ENCODE results near the gene RAB11B. TPM values are rescaled to one million over a fixed set of nuclear protein-coding genes. Genes with fewer than 3 reads are reported as not detected.
"Not testable (repeated sequence)": the region's sequence is repeated elsewhere in the genome, so short reads cannot be mapped to it uniquely, and the experiment has no call there.

The RAB11B gene
- total and polyA plus RNA-seq, 2 experiments from 2014 or later: 10.4 to 84.9 TPM

DNA sequence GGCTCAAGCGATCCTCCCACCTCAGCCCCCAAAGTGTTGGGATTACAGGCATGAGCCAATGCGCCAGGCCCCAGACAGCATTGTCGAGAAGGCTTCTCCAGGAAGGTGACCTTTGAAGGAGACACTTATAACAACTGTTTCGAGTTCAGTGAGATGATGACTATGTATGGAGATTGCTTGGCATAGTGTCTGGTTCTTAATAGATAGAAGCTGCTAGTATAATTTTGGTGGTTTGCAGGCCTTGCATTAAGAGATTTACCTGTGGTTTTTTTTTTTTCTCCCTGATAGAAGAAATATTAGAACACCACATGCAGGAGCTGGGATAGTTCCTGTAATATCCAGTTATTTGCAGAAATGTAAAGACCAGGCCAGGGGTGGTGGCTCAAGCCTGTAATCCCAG, 26.6 kb downstream of the RAB11B start:
- no peak overlapping the region for H3K9ac ChIP-seq
- H3K36me3 ChIP-seq (ENCODE audit: low read depth): no peaks in the 10 kb centered on the region
- H3K27ac ChIP-seq: no peak overlapping the region
- no peaks in the 10 kb centered on the region for H3K79me2 ChIP-seq (ENCODE audit: insufficient read depth)
- no peaks in the 10 kb centered on the region for H3K9me3 ChIP-seq (ENCODE audit: low read depth)
- no peak overlapping the region for H3K4me3 ChIP-seq
- no peak overlapping the region for H2AFZ ChIP-seq
- no peak overlapping the region for H3K4me2 ChIP-seq (ENCODE audit: unreplicated experiment)
- WGBS, 2 experiments (ENCODE audit: low coverage in 1 of 2, low lambda C conversion rate in 2 of 2, missing lambda C conversion rate in 2 of 2): 60 to 63% methylated on average over 4 of the region's 4 CpGs
- no peaks in the 10 kb centered on the region for H3K9me2 ChIP-seq (ENCODE audit: insufficient read depth)
- TF ChIP-seq EZH2phosphoT487 (IDR thresholded peaks at IDR 0.05; ENCODE audit: insufficient read depth, low read depth): no peak
- TF ChIP-seq EZH2 (IDR thresholded peaks at IDR 0.05; ENCODE audit: insufficient read depth, poor library complexity, severe bottlenecking): no peak
- H3K4me1 ChIP-seq (ENCODE audit: insufficient read depth): no peaks in the 10 kb centered on the region; the same call in 1 of the 2 replicates
- no peaks in the 10 kb centered on the region for H3K27me3 ChIP-seq (replicated peaks; ENCODE audit: insufficient read depth)
- DNase-seq: no peak
- H3F3A ChIP-seq (ENCODE audit: insufficient read depth): no peaks in the 10 kb centered on the region
- in situ Hi-C loops (cut with MboI): no loop called here
- no peaks in the 10 kb centered on the region for H4K20me1 ChIP-seq (ENCODE audit: insufficient read depth)

GRCh38 chr19:8421484-8422461, 31.6 kb downstream of the RAB11B start:
- Histone ChIP-seq H3K36me3 (ENCODE audit: low read depth) (no peaks in the 10 kb centered on the region), H3K79me2 (ENCODE audit: insufficient read depth) (no peaks in the 10 kb centered on the region), H3K9me3 (ENCODE audit: low read depth) (no peaks in the 10 kb centered on the region), H3F3A (ENCODE audit: insufficient read depth) (peaks cover 7% of the 10 kb centered on the region; the same call in 1 of the 2 replicates), H3K4me1 (ENCODE audit: insufficient read depth) (peaks cover 12% of the 10 kb centered on the region; the same call in 1 of the 2 replicates), H3K9me2 (ENCODE audit: insufficient read depth) (no peaks in the 10 kb centered on the region), H3K9ac (no peak overlapping the region), H3K4me3 (no peak overlapping the region), H2AFZ (no peak overlapping the region), H3K4me2 (ENCODE audit: unreplicated experiment) (no peak overlapping the region), H3K27ac (no peak overlapping the region), H3K27me3 (replicated peaks; ENCODE audit: insufficient read depth) (no peaks in the 10 kb centered on the region), H4K20me1 (ENCODE audit: insufficient read depth) (no peaks in the 10 kb centered on the region)
- 92 to 93% methylated on average over 23 to 28 of the region's 28 CpGs for WGBS, 2 experiments (ENCODE audit: low coverage in 1 of 2, low lambda C conversion rate in 2 of 2, missing lambda C conversion rate in 2 of 2)
- no peak for DNase-seq
- in situ Hi-C loops (cut with MboI): no loop called here
- TF ChIP-seq EZH2phosphoT487 (IDR thresholded peaks at IDR 0.05; ENCODE audit: insufficient read depth, low read depth) (no peak), EZH2 (IDR thresholded peaks at IDR 0.05; ENCODE audit: insufficient read depth, poor library complexity, severe bottlenecking) (no peak)

GRCh38 chr19:8423817-8424223, 33.7 kb downstream of the RAB11B start:
- DNase-seq: peak; percentile 100
- Histone ChIP-seq H3K27ac (peak overlapping the region; percentile 90), H3K4me3 (peak overlapping the region; percentile 54), H3K79me2 (ENCODE audit: insufficient read depth) (no peaks in the 10 kb centered on the region), H4K20me1 (ENCODE audit: insufficient read depth) (no peaks in the 10 kb centered on the region), H3K27me3 (replicated peaks; ENCODE audit: insufficient read depth) (no peaks in the 10 kb centered on the region), H3K4me1 (ENCODE audit: insufficient read depth) (peaks cover 12% of the 10 kb centered on the region; the same call in 1 of the 2 replicates), H3K36me3 (ENCODE audit: low read depth) (no peaks in the 10 kb centered on the region), H3F3A (ENCODE audit: insufficient read depth) (peaks cover 7% of the 10 kb centered on the region; the same call in 1 of the 2 replicates), H3K4me2 (ENCODE audit: unreplicated experiment) (peak overlapping the region; percentile 49), H3K9me3 (ENCODE audit: low read depth) (no peaks in the 10 kb centered on the region), H3K9me2 (ENCODE audit: insufficient read depth) (no peaks in the 10 kb centered on the region), H3K9ac (peak overlapping the region; percentile 75), H2AFZ (peak overlapping the region; percentile 64)
- TF ChIP-seq EZH2 (IDR thresholded peaks at IDR 0.05; ENCODE audit: insufficient read depth, poor library complexity, severe bottlenecking) (no peak), EZH2phosphoT487 (IDR thresholded peaks at IDR 0.05; ENCODE audit: insufficient read depth, low read depth) (no peak)
- in situ Hi-C loops (cut with MboI): no loop called here
- WGBS, 2 experiments (ENCODE audit: low coverage in 1 of 2, low lambda C conversion rate in 2 of 2, missing lambda C conversion rate in 2 of 2): 1 to 3% methylated on average over 9 of the region's 9 CpGs

DNA sequence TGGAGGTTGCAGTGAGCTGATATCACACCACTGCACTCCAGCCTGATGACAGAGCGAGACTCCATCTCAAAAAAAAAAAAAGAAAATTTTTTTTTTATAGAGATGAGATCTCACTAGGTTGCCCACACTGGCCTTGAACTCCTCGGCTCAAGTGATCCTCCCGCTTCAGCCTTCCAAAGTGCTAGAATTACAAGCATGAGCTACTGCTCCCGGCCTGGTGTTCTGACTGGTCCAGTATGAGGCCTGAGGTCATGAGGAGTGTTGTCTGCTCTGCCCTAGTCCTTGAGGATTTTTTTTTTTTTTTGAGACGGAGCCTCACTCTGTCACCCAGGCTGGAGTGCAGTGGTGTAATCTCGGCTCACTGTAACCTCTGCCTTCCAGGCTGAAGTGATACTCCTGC, 35.2 kb downstream of the RAB11B start:
- H3K27me3 ChIP-seq (replicated peaks; ENCODE audit: insufficient read depth); H3K4me2 ChIP-seq (ENCODE audit: unreplicated experiment); H3F3A ChIP-seq (ENCODE audit: insufficient read depth); H4K20me1 ChIP-seq (ENCODE audit: insufficient read depth); H3K9ac ChIP-seq; DNase-seq; H3K79me2 ChIP-seq (ENCODE audit: insufficient read depth); H3K9me3 ChIP-seq (ENCODE audit: low read depth); H3K27ac ChIP-seq; H2AFZ ChIP-seq; H3K4me3 ChIP-seq; H3K9me2 ChIP-seq (ENCODE audit: insufficient read depth); H3K36me3 ChIP-seq (ENCODE audit: low read depth); in situ Hi-C loops (cut with MboI): not testable (repeated sequence)
- H3K4me1 ChIP-seq (ENCODE audit: insufficient read depth): peaks cover 12% of the 10 kb centered on the region; the same call in 1 of the 2 replicates
- WGBS, 2 experiments (ENCODE audit: low coverage in 1 of 2, low lambda C conversion rate in 2 of 2, missing lambda C conversion rate in 2 of 2): 85 to 88% methylated on average over 5 to 6 of the region's 6 CpGs

Measured in GM23248 (cell line).